ENCODE data around the gene COL13A1. TPM values are rescaled to one million over a fixed set of nuclear protein-coding genes. Genes with fewer than 3 reads are reported as not detected.

The COL13A1 gene
- total RNA-seq, 4 donors from 2014 or later, result 0.42 to 3.4 (median 1.5) TPM

GRCh38 chr10:70007116-70007820, 205.6 kb downstream of the COL13A1 start:
- DNase-seq (ENCODE audit: low spot score in 2 of 2), result no peak
- H3K27me3 ChIP-seq, result peaks cover 6% of the 10 kb centered on the region
- H3K27ac ChIP-seq, result no peak overlapping the region
- H3K36me3 ChIP-seq, result no peaks in the 10 kb centered on the region
- H3K9me3 ChIP-seq, result no peaks in the 10 kb centered on the region
- 75% methylated on average over 9 of the region's 9 CpGs for WGBS
- no peaks in the 10 kb centered on the region for H3K4me1 ChIP-seq
- no peak overlapping the region for H3K4me3 ChIP-seq
- TF ChIP-seq POLR2AphosphoS5 (IDR thresholded peaks at IDR 0.05) (no peak), POLR2A (IDR thresholded peaks at IDR 0.05) (no peak), EP300 (IDR thresholded peaks at IDR 0.05) (no peak)
- TF ChIP-seq, protein P1, sequence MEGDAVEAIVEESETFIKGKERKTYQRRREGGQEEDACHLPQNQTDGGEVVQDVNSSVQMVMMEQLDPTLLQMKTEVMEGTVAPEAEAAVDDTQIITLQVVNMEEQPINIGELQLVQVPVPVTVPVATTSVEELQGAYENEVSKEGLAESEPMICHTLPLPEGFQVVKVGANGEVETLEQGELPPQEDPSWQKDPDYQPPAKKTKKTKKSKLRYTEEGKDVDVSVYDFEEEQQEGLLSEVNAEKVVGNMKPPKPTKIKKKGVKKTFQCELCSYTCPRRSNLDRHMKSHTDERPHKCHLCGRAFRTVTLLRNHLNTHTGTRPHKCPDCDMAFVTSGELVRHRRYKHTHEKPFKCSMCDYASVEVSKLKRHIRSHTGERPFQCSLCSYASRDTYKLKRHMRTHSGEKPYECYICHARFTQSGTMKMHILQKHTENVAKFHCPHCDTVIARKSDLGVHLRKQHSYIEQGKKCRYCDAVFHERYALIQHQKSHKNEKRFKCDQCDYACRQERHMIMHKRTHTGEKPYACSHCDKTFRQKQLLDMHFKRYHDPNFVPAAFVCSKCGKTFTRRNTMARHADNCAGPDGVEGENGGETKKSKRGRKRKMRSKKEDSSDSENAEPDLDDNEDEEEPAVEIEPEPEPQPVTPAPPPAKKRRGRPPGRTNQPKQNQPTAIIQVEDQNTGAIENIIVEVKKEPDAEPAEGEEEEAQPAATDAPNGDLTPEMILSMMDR (IDR thresholded peaks at IDR 0.05), result no peak

Other genes starting within 250 kb of the COL13A1 start
- not detected for gene NEUROG3, start 228.5 kb upstream of the COL13A1 start, total RNA-seq
- gene FAM241B, start 171.7 kb upstream of the COL13A1 start, total RNA-seq, result 1 to 10 TPM in 3 of 4 donors, under 1 TPM in 1; 0.49 to 4.3 (median 2.5) TPM

All from suprapubic skin (tissue), 4 donors.